CD8-positive, alpha-beta memory T cell (primary cell): ENCODE data around the gene SH2D3C. TPM values are rescaled to one million over a fixed set of nuclear protein-coding genes. Genes with fewer than 3 reads are reported as not detected.
A peak's percentile ranks its signal among the peaks of the same experiment; 100 is the strongest.

ENCODE experiments used
- CTCF ChIA-PET: fragments of 350-600 bp; sonication (Branson Sonifier 250); formaldehyde crosslinking; loops from one replicate; lab custom pipeline; 2021; ENCODE audit warnings: antibody characterized with exemption; lab: Charles Lee
- POLR2A ChIA-PET: fragments of 350-600 bp; sonication (Branson Sonifier 250); formaldehyde crosslinking; loops from one replicate; lab custom pipeline; 2021; ENCODE audit warnings: antibody characterized with exemption; lab: Charles Lee
- DNase-seq, 5 donors: peaks; one replicate each; pipeline versions ENCODE4 v3.0.0 to v3.0.0-alpha.2; 2020 to 2022; ENCODE audit warnings: mixed read lengths in 1 of 5
- H3K27ac ChIP-seq: one replicate; pipeline ENCODE4 v1.7.0; 2013; ENCODE audit warnings: low read depth, mild to moderate bottlenecking, low read length, moderate library complexity
- H3K27me3 ChIP-seq: 2 replicates; pipeline ENCODE4 v1.7.0; 2013; ENCODE audit warnings: low read length, mild to moderate bottlenecking; ENCODE audit not compliant: insufficient read depth, poor library complexity, severe bottlenecking
- H3K36me3 ChIP-seq: 2 replicates; pipeline ENCODE4 v1.7.0; 2013; ENCODE audit warnings: mild to moderate bottlenecking, low read length, moderate library complexity; ENCODE audit not compliant: insufficient read depth
- H3K4me1 ChIP-seq: 2 replicates; pipeline ENCODE4 v1.7.0; 2013; ENCODE audit warnings: mild to moderate bottlenecking, low read length, moderate library complexity; ENCODE audit not compliant: insufficient read depth
- H3K4me3 ChIP-seq: 2 replicates; pipeline ENCODE4 v1.7.0; 2013; ENCODE audit warnings: mild to moderate bottlenecking, low read length
- H3K9me3 ChIP-seq: 2 replicates; pipeline ENCODE4 v1.7.0; 2013; ENCODE audit warnings: mild to moderate bottlenecking, low read length
- H3K27ac Mint-ChIP-seq, 8 donors: one replicate each; pipeline ENCODE4 v1.8.0; 2020 to 2021; ENCODE audit warnings: mixed read lengths in 8 of 8, mild to moderate bottlenecking in 6 of 8, inconsistent platforms in 3 of 8, moderate library complexity in 3 of 8
- H3K27me3 Mint-ChIP-seq, 2 donors: one replicate each; pipeline ENCODE4 v1.8.0; 2020 to 2021; ENCODE audit warnings: mixed read lengths in 2 of 2, mild to moderate bottlenecking in 1 of 2, moderate library complexity in 1 of 2
- H3K36me3 Mint-ChIP-seq, 3 donors: one replicate each; pipeline ENCODE4 v1.8.0; 2020 to 2021; ENCODE audit warnings: mixed read lengths in 3 of 3, inconsistent platforms in 1 of 3, mild to moderate bottlenecking in 1 of 3
- H3K4me1 Mint-ChIP-seq, 3 donors: one replicate each; pipeline ENCODE4 v1.8.0; 2020 to 2021; ENCODE audit warnings: mixed read lengths in 3 of 3, inconsistent platforms in 1 of 3, mild to moderate bottlenecking in 1 of 3
- H3K4me3 Mint-ChIP-seq, 7 donors: one replicate each; pipeline ENCODE4 v1.8.0; 2020 to 2021; ENCODE audit warnings: mixed read lengths in 7 of 7, mild to moderate bottlenecking in 6 of 7, moderate library complexity in 4 of 7, inconsistent platforms in 2 of 7
- H3K9me3 Mint-ChIP-seq, 5 donors: one replicate each; pipeline ENCODE4 v1.8.0; 2020 to 2022; ENCODE audit warnings: mixed read lengths in 5 of 5, mild to moderate bottlenecking in 3 of 5, moderate library complexity in 2 of 5, inconsistent platforms in 1 of 5
- polyA plus RNA-seq: library from polyadenylated mRNA; unstranded; fragments of 300-500 nt; fragmentation: Illumina TruSeq; gene quantifications from one replicate; pipeline ENCODE4 v1.2.3, GENCODE V29; 2021
- total RNA-seq, 2 experiments: library from RNA; stranded (reverse); gene quantifications; one replicate each; pipeline ENCODE4 v1.2.3, GENCODE V29; 2021

SH2D3C gene
- total and polyA plus RNA-seq, 3 experiments from 2014 or later: 13.9 to 50.7 (median 14.1) TPM

DNA sequence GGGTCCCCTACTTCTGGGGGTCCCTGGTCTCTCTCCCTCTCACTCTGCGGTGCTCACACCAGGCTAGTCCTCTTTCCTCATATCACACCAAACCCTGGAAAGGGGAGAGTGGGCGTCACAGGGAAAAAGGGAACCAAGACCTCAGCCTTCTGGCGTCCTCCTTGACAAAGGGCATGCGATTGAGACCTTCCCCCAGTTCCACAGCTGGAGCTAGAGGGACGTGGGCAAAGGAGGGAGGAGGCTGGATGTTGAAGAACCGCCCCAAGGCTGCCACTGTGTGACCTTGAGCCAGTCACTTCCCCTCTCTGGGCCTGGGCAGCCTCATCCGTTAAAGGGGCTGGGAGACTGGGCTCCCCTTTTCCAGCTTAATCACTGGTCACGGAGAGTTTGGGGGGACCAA lies 24.8 kb downstream of the SH2D3C start:
- ChIA-PET POLR2A (no interaction called here), CTCF (no interaction called here)
- peaks cover 4 to 58% (median 5%) of the 10 kb centered on the region in 3 donors for H3K36me3 Mint-ChIP-seq
- Histone ChIP-seq H3K4me3 (no peak overlapping the region), H3K27me3 (no peaks in the 10 kb centered on the region), H3K9me3 (no peaks in the 10 kb centered on the region), H3K27ac (no peak overlapping the region), H3K36me3 (peaks cover 30% of the 10 kb centered on the region), H3K4me1 (no peaks in the 10 kb centered on the region)
- H3K4me3 Mint-ChIP-seq: no peak overlapping the region
- no peak for DNase-seq
- peak overlapping the region in 1 of 8 donors; percentile 54 for H3K27ac Mint-ChIP-seq
- H3K4me1 Mint-ChIP-seq: peaks cover 14 to 21% (median 19%) of the 10 kb centered on the region in 3 donors
- no peaks in the 10 kb centered on the region for H3K27me3 Mint-ChIP-seq
- no peaks in the 10 kb centered on the region for H3K9me3 Mint-ChIP-seq

DNA sequence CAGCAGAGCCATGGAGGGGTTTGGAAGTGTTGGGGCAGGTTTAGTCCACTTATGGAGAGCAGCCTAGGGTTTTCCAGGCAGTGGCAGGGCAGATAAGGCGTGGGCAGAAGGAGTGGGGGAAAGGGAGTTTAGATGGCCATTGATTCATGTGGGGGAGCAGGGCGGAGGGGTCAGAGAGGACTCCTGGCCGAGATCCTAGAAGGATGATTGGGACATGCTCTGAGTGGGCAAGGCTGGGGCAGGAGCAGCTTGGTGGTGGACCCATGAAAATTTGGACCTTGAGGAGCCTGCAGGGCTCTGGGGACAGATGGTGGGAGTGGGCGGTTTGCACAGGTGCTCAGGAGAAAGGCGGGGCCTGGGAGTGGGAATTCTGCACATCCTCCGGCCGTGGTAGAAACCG lies 25.3 kb downstream of the SH2D3C start:
- DNase-seq: no peak
- no peaks in the 10 kb centered on the region for H3K9me3 ChIP-seq
- H3K36me3 ChIP-seq: peaks cover 35% of the 10 kb centered on the region
- ChIA-PET CTCF (no interaction called here), POLR2A (no interaction called here)
- H3K27ac ChIP-seq: no peak overlapping the region
- Mint-ChIP-seq H3K27me3 (no peaks in the 10 kb centered on the region), H3K4me3 (no peak overlapping the region), H3K36me3 (peaks cover 4 to 60% (median 5%) of the 10 kb centered on the region in 3 donors), H3K27ac (peak overlapping the region in 7 of 8 donors; percentile 17 to 79 (median 58)), H3K4me1 (peaks cover 10 to 20% (median 17%) of the 10 kb centered on the region in 3 donors), H3K9me3 (no peaks in the 10 kb centered on the region)
- no peaks in the 10 kb centered on the region for H3K27me3 ChIP-seq
- no peak overlapping the region for H3K4me3 ChIP-seq
- H3K4me1 ChIP-seq: peaks cover 2% of the 10 kb centered on the region

DNA sequence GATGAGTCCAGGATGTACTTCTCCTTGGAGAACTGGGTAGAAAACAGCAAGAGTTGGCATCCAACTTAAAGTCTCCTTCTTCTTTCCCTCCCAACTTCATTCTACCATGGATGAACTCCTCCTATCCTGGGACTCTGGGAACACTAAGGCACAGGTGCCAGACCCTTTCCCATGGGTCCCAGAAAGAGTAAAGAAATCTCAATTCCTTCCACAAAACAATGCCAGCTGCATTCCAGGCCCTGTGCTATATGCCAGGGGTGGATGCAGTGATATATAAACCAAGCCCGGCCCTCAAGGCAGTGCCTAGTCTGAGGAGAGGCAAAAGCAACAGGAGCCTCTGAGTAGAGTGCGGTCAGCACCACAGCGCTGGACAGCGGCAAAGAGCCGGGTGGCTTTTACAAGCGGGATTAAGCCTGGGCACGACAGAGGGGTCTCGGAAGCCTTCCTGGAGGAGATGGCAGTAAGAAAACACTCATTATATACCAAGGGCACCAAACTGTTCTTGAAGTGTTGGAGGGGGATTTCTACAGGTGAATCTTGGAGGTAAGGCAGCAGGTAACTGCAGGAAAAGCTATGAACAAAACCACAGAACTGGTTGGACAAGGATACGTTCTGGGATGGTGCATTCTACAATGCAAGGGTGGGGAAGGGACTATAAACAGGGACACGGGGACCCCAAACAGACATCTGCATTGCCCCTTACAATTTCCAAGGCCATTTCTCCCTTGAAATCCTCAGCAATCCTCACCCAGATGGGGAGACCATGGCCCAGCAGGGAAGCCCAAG lies 27.0 kb downstream of the SH2D3C start:
- Histone ChIP-seq H3K27me3 (no peaks in the 10 kb centered on the region), H3K9me3 (no peaks in the 10 kb centered on the region), H3K27ac (no peak overlapping the region), H3K4me1 (peaks cover 11% of the 10 kb centered on the region), H3K4me3 (no peak overlapping the region), H3K36me3 (peaks cover 40% of the 10 kb centered on the region)
- peak overlapping the region in 6 of 8 donors; percentile 9 to 96 (median 50) for H3K27ac Mint-ChIP-seq
- H3K36me3 Mint-ChIP-seq: peaks cover 4 to 72% (median 5%) of the 10 kb centered on the region in 3 donors
- no peaks in the 10 kb centered on the region for H3K9me3 Mint-ChIP-seq
- ChIA-PET CTCF (no interaction called here), POLR2A (no interaction called here)
- no peak overlapping the region for H3K4me3 Mint-ChIP-seq
- H3K27me3 Mint-ChIP-seq: no peaks in the 10 kb centered on the region
- no peak for DNase-seq
- peaks cover 16 to 32% (median 26%) of the 10 kb centered on the region in 3 donors for H3K4me1 Mint-ChIP-seq

DNA sequence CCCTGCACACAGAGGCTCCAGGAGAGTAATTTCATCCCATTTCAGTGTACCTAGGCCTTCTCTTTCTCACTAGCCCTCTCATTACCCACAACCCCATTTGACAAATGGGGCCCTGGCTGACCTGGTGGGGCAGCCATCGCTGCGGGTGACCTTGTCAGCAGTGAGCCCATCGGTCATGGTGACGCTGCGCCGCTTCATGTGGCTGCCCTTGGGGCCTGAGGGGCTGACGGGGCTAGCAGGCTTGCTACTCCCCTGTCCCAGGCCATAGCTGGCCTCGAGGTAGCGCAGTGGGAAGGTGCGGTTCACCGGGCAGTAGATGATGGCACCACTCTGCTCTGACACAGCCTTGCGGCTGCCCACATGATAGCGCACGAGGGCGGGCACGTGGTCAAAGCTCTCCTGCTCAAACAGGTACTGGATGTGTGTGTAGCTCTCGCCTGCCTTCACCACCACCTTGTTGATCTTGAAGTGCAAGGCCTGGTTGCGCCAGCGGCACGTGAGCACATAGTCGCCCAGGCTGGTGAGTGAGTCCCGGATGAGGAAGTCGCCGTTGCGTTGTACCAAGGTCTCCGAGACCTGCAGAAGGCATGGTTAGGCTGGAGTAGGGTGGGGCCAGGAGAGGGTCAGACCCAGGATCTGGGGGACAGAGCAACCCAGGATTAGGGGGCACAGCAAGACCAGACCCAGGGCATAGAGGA lies 29.2 kb downstream of the SH2D3C start:
- Mint-ChIP-seq H3K4me3 (no peak overlapping the region), H3K27ac (peak overlapping the region in 5 of 8 donors; percentile 11 to 82 (median 47)), H3K4me1 (peaks cover 16 to 36% (median 26%) of the 10 kb centered on the region in 3 donors), H3K9me3 (no peaks in the 10 kb centered on the region), H3K27me3 (no peaks in the 10 kb centered on the region), H3K36me3 (peaks cover 4 to 87% (median 6%) of the 10 kb centered on the region in 3 donors)
- ChIA-PET POLR2A (no interaction called here), CTCF (interaction anchor here (1.1 to 2.4 kb wide), 2 partner anchors 15 to 20 kb away, joined by 3 to 7 read pairs; partner anchors contain the start of gene TOR2A)
- Histone ChIP-seq H3K4me3 (no peak overlapping the region), H3K9me3 (no peaks in the 10 kb centered on the region), H3K4me1 (peaks cover 11% of the 10 kb centered on the region), H3K36me3 (peaks cover 51% of the 10 kb centered on the region), H3K27ac (no peak overlapping the region), H3K27me3 (no peaks in the 10 kb centered on the region)
- no peak for DNase-seq

DNA sequence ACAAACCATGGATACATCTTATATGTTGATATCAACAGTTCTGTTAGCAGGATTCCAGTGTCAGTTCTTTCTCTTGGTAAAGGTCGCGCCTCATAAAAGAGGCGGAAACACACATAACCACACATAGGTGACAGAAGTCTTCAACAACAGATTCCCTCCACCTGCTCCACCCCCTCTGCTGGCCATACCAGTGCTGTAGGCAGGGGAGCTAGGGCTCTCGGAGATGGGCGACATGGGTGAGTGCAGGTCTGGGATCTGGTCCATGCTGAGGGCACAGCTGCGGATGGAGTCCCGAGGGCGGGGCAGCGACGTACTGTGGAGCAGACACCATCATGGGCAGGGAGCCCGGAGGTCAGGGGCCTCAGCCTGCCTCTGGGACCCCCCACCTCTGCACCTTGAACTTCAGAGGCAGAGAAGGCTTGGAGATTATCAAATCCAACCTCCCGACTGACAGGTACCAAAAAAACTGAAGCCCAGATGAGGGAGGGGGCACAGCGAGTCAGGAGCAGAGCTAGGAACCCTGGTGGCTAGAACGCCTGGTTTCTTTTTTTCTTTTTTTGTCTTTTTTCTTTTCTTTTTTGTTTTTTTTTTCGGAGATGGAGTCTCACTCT lies 31.4 kb downstream of the SH2D3C start:
- peaks cover 60% of the 10 kb centered on the region for H3K36me3 ChIP-seq
- H3K4me3 Mint-ChIP-seq: peak overlapping the region in 3 of 7 donors; percentile 29 to 73 (median 55)

DNA sequence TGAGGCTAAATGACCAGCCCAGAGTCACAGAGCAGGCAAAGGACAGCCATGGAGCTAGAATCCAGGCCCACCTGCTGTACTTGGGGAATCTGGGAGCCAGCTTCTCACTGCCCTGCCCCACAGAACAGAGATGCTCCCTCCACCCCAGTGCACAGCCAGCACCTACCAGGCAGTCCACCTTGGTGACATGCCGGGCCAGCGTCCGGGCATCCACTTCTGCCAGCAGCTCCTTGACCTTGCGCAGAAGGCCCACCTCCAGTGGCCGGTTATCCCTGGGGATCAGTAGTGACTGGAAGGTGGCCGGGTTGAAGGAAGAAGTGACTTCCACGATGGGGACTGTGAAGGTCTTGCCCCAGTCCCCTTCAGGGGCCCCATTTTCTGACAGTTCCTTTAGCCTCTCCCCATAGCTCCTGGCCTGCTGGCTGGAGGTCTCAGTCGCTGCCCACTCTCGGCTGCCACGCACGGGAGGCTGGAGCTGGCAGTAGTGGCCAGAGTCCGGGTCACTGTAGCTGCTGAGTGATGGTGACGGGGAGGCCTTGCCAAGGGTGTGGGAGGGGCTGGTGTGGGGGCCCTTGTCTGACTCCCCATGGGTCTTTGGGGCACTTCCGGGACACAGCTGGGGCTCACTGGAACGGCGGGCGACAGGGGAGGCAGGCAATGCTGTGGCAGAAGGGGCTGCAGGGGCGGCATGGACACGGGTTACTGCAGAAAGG lies 33.9 kb downstream of the SH2D3C start:
- H3K27me3 ChIP-seq: no peaks in the 10 kb centered on the region
- no peaks in the 10 kb centered on the region for H3K9me3 Mint-ChIP-seq
- H3K9me3 ChIP-seq: no peaks in the 10 kb centered on the region
- H3K27ac ChIP-seq: no peak overlapping the region
- H3K4me3 ChIP-seq: no peak overlapping the region
- peaks cover 39% of the 10 kb centered on the region for H3K36me3 ChIP-seq
- ChIA-PET CTCF (interaction anchor here (0.9 to 4.9 kb wide), 8 partner anchors 10 to 125 kb away, joined by 3 to 21 read pairs (median 6); partner anchors contain the start of genes CDK9 and TOR2A), POLR2A (interaction anchor here (0.6 to 1.7 kb wide), 5 partner anchors 23 to 186 kb away, joined by 3 to 7 read pairs (median 5); no protein-coding TSS in a partner anchor)
- peaks cover 0 to 88% (median 6%) of the 10 kb centered on the region in 3 donors for H3K36me3 Mint-ChIP-seq
- peaks cover 6 to 17% (median 12%) of the 10 kb centered on the region in 3 donors for H3K4me1 Mint-ChIP-seq
- H3K4me3 Mint-ChIP-seq: no peak overlapping the region
- DNase-seq: no peak
- no peaks in the 10 kb centered on the region for H3K27me3 Mint-ChIP-seq
- H3K4me1 ChIP-seq: peaks cover 11% of the 10 kb centered on the region
- peak overlapping the region in 4 of 8 donors; percentile 39 to 95 (median 57) for H3K27ac Mint-ChIP-seq

More for the DNA sequence above, 31.4 kb downstream of the SH2D3C start:
- Mint-ChIP-seq H3K36me3 (peaks cover 4 to 90% (median 8%) of the 10 kb centered on the region in 3 donors), H3K27me3 (no peaks in the 10 kb centered on the region), H3K9me3 (no peaks in the 10 kb centered on the region), H3K27ac (peak overlapping the region; percentile 68 to 94 (median 92)), H3K4me1 (peaks cover 16 to 27% (median 21%) of the 10 kb centered on the region in 3 donors)
- DNase-seq: peak in 4 of 5 donors; percentile 19 to 77 (median 62)
- Histone ChIP-seq H3K4me3 (no peak overlapping the region), H3K9me3 (no peaks in the 10 kb centered on the region), H3K27me3 (no peaks in the 10 kb centered on the region), H3K4me1 (peaks cover 11% of the 10 kb centered on the region), H3K27ac (no peak overlapping the region)
- ChIA-PET CTCF (interaction anchor here (0.8 to 2.4 kb wide), 8 partner anchors 9 to 122 kb away, joined by 3 to 7 read pairs (median 4); partner anchors contain the start of genes FPGS and TOR2A), POLR2A (interaction anchor here (0.7 to 1.3 kb wide), 2 partner anchors 12 to 24 kb away, joined by 3 to 7 read pairs; partner anchors contain the start of gene TOR2A)
